Brain pericyte (primary cell): ENCODE measurements around the gene IRAK2.
"Not testable (repeated sequence)": the region's sequence is repeated elsewhere in the genome, so short reads cannot be mapped to it uniquely, and the experiment has no call there.

Experiments used
- DNase-seq: peaks from one replicate; pipeline ENCODE4 v3.0.0-alpha.2; 2012; ENCODE audit warnings: low read depth, low spot score

IRAK2 gene

DNA sequence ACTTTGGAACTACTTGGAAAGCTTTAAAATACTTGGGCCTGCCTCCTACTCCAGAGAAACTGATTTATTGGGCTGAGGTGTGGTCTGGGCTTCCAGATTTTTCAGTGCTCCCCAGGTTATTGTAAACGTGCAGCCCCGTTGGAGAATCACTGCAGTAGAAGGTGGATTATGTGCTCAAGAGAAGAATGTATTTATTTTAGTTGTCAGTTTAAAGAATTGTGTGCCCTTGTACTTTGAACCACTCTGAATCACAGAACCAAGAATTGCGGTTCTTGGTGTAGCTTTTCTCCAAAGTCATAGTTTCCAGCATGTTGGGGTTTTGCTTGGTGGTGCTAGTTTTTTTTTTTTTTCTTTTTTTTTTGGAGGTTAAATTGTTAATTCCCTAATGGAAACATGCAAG, 85.1 kb downstream of the IRAK2 start:
- DNase-seq, result no peak

DNA sequence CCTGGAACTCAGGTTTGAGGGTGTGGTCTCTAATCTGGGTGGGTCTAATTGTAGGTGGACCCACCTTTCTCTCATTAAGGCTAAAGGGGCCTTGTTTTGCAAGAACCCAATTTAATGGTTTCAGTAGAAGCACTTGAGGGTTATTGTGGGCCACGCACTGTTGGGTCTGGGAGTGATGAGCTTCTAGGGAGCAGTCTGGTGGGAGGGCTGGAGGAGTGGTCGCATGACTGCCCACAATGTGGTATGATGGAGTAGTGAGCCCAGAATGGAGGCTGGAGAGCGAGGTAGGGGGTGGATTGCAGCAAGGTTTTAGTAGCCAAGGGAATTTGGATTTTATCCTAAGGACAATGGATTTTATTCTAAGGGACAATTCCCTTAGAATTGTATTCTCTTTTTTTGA, 86.3 kb downstream of the IRAK2 start:
- no peak for DNase-seq

GRCh38 chr3:10253731-10254130, 89.0 kb downstream of the IRAK2 start:
- no peak for DNase-seq

DNA sequence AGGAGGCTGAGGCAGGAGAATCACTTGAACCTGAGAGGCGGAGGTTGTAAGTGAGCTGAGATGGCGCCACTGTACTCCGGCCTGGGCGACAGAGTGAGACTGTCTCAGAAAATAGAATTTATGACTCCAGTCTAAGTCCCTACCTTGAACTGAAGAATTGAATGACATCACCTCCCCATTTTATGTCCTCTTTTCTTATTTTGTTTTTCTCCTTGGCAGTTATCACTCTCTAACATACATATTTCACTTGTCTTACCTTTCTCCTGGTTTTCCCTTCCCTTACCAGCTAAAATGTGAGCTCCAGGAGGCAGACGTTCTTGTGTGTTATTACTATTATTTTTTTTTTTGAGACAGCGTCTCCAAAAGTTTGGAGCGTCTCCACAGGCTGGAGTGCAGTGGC, 91.1 kb downstream of the IRAK2 start:
- DNase-seq, result no peak

GRCh38 chr3:10259036-10259435, 94.3 kb downstream of the IRAK2 start:
- DNase-seq, result no peak

DNA sequence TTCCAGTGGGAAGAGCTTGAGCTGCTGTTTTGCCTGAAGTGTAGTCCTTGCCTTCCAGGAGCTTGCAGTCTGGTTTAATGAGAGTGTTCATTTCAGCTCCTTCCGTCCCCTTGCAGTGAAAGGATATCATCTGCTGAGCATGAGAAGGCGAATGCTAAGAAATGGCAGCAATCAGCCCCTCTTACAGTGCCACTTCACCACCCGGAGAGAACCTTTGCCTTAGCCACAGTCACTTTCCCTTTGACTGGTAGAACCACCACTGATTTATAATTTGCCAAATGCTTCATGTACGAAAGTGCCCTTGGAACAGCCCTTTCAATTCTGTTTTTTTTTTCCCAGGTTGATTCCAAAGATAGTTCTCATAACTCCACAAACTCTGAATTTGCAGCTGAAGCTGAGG, 95.1 kb downstream of the IRAK2 start:
- DNase-seq, result no peak

GRCh38 chr3:10260211-10260701, 95.5 kb downstream of the IRAK2 start:
- DNase-seq, result no peak

- DNase-seq, result no peak
Observed at GRCh38 chr3:10262027-10262426, 97.3 kb downstream of the IRAK2 start.

- no peak for DNase-seq
Observed at GRCh38 chr3:10263646-10264363, 99.1 kb downstream of the IRAK2 start.

DNA sequence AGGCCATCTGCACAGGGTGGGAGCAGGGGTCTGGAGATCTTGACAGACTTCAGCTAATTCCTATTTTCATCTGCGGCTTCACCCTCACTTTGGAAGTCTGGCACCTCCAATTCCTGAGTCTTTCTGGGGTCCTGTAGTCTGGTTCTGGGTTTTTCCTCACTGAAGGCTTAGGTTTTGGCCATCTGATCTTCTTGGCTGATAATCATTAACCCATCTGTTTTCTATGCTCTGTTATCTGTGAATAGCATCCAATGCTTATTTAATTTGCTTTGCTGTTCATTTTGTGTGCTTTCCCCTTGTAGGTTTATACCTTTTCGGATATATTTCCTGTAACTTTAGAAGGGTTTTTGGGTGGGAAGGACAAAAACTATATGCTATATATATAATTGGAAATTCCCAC, 101.1 kb downstream of the IRAK2 start:
- no peak for DNase-seq

GRCh38 chr3:10266936-10267335, 102.2 kb downstream of the IRAK2 start:
- DNase-seq, result not testable (repeated sequence)

GRCh38 chr3:10268116-10268515, 103.4 kb downstream of the IRAK2 start:
- DNase-seq, result no peak

DNA sequence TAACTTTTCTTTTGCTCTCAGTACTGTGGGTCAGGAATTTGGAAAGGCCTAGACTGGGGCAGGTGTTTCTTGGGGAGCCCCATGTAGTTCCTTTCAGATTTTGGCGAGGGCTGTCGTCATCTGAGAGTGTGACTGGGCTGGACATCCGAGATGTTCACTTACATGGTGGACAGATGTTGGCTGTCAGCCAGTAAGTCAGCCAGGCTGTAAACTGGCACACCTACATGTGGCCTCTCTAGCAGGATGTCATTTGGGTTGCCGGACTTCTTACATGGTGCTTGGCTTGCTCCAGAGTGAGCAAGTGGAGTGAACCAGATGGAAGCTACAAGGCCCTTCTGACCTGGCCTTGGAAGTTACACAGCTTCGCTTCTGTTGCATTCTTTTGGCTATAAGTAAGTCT, 104.2 kb downstream of the IRAK2 start:
- no peak for DNase-seq

DNA sequence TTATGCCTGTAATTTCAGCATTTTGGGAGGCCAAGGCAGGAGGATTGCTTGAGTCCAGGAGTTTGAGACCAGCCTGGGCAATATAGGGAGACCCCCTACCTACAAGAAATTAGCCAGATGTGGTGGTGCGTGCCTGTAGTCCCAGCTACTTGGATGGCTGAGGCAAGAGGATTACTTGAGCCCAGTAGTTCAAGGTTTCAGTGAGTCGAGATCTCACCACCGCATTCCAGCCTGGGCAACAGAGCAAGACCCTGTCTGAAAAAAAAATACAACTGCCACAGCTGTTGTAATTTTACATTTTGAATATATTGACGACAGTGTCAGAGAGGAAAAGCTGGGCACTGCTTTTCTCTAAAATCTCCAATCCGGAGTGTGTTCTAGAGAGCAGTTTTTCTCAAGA, 104.7 kb downstream of the IRAK2 start:
- no peak for DNase-seq

DNA sequence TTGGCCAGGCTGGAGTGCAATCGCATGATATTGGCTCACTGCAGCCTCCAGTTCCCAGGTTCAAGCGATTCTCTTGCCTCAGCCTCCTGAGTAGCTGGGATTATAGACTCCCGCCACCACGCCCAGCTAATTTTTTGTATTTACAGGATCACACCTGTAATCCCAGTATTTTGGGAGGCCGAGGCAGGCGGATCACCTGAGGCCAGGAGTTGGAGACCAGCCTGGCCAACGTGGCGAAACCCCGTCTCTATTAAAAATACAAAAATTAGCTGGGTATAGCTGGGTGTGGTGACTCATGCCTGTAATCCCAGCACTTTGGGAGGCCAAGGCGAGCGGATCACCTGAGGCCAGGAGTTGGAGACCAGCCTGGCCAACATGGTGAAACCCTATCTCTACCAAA, 107.8 kb downstream of the IRAK2 start:
- DNase-seq, result not testable (repeated sequence)

- no peak for DNase-seq
Observed at GRCh38 chr3:10272977-10273376, 108.3 kb downstream of the IRAK2 start.

DNA sequence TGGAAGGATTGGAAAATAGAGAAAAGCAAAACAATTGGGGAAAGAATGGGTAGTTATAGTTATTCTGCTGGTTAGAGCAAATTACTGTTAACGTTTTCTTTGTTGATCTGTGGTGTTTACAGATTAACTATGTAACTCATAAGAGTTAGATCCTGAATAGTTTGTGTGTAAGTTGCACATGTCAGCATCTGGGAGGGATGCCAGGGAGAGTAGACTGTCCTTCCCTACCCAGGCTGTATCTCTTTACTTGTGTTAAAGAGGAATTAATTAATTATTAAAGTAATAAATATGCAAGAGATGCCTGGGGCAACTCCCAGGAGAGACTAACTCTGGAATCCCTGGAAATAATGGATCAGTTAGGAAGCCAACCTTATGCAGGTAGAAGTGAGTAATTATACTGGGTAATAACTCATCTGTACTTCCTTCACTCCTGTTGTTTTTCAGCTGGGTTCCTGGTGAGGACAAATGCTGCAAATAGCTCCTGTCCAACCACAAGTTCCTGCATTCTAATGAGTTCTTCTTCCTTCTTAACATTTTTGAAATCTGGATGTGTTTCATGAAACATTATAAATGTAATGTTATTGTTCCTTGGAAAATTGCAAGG, 109.1 kb downstream of the IRAK2 start:
- no peak for DNase-seq

DNA sequence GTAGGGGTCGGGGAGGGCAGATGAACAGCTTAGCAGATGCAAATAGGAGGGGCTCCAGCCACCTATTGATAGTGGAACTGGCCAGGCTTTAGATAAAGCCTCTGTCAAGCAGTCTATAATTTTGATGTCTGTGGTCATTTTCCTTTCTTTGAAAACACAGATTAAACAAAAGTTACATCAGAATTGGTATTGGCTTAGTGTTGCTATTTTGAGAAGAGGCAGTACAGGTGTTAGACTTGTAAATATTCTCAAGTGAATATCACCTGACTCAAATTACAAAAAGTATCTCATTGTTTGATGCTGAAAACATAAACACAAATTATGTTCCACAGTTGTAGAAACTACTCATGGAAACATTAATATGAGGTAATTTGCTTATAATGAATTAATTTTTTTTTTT, 109.9 kb downstream of the IRAK2 start:
- DNase-seq, result no peak

- no peak for DNase-seq
Observed at GRCh38 chr3:10277115-10277625, 112.5 kb downstream of the IRAK2 start.

- DNase-seq, result no peak
Observed at GRCh38 chr3:10278501-10278900, 113.8 kb downstream of the IRAK2 start.

DNA sequence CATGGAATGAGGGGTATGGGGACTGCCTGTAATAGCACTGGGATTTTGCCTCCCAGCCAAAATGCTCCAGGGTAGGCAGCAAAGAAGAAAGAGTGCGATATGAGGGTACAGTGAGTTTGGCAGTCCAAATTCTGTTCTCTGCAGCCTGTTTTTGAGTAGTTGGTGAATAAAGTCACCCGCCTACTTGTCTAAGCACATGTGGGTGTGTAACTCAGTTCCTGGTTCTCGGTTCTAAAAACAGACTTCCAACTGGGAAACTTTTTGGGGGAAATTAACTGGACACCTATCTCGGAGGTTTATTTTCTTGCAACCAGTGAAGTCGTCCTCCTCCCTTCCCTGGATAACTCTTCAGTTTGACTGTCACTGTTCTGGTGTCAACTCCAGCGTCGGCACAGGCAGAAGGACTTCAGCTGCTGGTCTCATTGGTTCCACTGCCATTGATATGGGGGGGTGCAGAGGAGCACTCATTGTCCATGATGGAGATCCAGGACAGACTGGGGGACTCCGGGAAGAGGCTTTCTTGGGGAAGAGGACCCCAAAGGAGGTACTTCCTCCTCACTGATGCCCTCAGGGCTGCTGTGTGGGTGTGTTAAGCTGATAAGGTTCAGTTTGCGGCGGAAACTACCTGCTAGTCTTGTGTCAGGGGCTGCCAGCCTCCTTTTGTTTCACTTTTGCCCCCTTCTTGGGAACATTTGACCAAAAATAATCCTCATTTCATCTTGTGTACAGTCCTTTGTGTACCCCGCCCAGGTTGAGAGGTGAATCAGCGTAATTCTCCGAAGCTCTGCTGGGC, 114.9 kb downstream of the IRAK2 start:
- DNase-seq, result no peak

DNA sequence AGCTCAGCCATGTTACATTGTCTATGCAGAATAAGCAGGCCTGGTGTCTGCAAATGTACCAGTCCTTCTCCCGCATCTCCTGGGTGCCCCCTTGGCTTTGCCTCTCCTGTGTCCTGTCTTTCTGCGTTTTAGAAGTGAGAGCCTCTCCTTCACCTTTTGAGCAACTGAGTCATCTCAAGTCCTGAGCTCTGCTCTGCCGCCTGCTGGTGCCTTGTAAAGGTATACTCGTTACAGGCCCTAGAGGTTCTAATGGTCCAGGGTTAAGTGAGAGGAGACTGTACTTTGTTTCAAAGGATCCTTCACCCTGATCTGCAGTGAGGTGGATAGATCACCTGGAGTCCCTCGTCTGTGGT, 115.4 kb downstream of the IRAK2 start:
- no peak for DNase-seq

DNA sequence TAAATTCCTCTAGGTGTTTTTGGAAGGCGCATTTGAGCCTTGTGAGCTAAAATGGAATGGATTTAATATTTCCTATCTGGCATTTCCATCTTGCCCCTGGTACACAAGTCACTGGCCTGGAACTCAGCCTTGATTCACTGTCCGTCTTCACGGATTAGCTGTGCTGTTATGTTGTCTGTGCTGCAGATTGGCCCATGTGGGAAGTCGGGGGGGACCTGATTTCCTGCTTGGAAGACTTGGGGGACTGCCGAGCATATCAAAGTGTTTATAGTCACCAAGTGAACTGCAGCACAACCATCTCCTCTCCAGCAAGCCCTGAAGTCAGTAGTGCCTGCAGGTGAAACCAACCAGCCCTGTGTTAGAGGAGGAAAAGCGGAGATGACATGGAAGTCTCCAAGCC, 115.9 kb downstream of the IRAK2 start:
- DNase-seq, result no peak
